DND-41 (cell line): ENCODE measurements around the gene BFAR.
"Not testable (repeated sequence)": the region's sequence is repeated elsewhere in the genome, so short reads cannot be mapped to it uniquely, and the experiment has no call there.

ENCODE experiments used
- EZH2 ChIP-seq: IDR thresholded peaks from 3 replicates; pipeline ENCODE4 v1.6.1; 2012; ENCODE audit warnings: borderline replicate concordance, low read depth, mild to moderate bottlenecking, moderate library complexity, low read length, inconsistent platforms; ENCODE audit not compliant: severe bottlenecking
- TF ChIP-seq, protein P1 (sequence below): IDR thresholded peaks from 2 replicates; pipeline ENCODE4 v1.5.1; 2012; ENCODE audit warnings: borderline replicate concordance, low read length, moderate library complexity, mild to moderate bottlenecking; ENCODE audit not compliant: poor library complexity, severe bottlenecking; ENCODE audit errors: extremely low read depth

DNA sequence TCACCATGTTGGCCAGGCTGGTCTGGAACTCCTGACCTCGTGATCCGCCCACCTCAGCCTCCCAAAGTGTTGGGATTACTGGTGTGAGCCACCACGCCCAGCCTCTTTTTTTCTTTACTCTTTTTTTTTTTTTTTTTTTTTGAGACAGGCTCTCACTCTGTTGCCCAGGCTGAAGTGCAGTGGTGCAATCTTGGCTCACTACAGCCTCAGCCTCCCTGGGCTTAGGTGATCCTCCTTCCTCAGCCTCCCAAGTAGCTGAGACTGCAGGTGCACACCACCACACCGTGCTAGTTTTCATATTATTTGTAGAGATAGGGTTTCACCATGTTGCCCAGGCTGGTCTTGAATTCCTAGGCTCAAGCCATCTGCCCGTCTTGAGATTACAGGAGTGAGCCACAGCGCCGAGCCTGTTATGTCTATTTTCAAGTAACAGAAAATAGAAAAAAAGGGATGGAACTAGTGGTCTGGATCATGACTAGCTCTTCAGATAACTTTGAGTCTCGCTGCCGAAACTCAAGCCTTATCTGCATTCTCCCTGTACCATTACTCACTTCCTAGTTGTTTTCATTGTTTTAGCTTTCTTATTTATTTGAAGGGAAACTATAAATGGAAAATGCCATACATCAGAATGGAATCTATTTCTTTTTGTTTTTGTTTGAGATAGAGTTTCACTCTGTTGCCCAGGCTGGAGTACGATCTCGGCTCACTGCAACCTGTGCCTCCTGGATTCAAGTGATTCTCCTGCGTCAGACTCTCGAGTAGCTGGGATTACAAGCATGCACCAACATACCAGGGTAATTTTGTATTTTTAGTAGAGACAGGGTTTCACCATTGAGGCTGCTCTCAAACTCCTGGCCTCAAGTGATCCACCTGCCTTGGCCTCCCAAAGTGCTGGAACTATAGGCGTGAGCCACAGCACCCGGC lies 53.4 kb downstream of the BFAR start:
- TF ChIP-seq, protein P1, sequence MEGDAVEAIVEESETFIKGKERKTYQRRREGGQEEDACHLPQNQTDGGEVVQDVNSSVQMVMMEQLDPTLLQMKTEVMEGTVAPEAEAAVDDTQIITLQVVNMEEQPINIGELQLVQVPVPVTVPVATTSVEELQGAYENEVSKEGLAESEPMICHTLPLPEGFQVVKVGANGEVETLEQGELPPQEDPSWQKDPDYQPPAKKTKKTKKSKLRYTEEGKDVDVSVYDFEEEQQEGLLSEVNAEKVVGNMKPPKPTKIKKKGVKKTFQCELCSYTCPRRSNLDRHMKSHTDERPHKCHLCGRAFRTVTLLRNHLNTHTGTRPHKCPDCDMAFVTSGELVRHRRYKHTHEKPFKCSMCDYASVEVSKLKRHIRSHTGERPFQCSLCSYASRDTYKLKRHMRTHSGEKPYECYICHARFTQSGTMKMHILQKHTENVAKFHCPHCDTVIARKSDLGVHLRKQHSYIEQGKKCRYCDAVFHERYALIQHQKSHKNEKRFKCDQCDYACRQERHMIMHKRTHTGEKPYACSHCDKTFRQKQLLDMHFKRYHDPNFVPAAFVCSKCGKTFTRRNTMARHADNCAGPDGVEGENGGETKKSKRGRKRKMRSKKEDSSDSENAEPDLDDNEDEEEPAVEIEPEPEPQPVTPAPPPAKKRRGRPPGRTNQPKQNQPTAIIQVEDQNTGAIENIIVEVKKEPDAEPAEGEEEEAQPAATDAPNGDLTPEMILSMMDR, result not testable (repeated sequence)
- TF ChIP-seq EZH2, result not testable (repeated sequence)
